ENCODE measurements around the gene PHC2.

DNA sequence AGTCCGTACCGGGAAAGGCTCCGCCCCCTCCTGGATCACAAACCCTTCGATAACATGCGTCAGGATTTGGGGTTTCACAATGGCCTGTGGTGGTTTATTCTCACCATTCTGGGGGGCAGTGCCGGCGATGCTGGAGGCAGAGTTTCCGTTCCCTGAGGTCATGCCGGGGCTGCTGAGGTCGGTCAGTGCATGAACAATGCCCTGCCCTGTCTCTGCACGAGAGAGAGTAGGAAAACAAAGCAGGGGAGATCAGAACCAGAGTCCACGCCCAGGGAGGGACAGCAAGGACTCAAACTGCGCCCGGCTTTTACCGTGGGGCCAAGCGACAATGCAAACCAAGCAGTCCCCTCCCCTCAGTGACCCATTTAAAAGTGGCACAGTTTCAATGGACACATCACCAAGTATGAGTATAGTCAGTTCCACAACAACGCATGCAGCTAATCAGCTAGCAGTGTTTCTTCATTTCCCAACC, 96.8 kb downstream of the PHC2 start:
- TF ChIP-seq, protein P1, sequence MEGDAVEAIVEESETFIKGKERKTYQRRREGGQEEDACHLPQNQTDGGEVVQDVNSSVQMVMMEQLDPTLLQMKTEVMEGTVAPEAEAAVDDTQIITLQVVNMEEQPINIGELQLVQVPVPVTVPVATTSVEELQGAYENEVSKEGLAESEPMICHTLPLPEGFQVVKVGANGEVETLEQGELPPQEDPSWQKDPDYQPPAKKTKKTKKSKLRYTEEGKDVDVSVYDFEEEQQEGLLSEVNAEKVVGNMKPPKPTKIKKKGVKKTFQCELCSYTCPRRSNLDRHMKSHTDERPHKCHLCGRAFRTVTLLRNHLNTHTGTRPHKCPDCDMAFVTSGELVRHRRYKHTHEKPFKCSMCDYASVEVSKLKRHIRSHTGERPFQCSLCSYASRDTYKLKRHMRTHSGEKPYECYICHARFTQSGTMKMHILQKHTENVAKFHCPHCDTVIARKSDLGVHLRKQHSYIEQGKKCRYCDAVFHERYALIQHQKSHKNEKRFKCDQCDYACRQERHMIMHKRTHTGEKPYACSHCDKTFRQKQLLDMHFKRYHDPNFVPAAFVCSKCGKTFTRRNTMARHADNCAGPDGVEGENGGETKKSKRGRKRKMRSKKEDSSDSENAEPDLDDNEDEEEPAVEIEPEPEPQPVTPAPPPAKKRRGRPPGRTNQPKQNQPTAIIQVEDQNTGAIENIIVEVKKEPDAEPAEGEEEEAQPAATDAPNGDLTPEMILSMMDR (IDR thresholded peaks at IDR 0.05), result no peak
- peak; percentile 65 for TF ChIP-seq POLR2A (IDR thresholded peaks at IDR 0.05)
